Hepatocyte (in vitro differentiated cells): ENCODE measurements around the gene IKZF4. TPM values are rescaled to one million over a fixed set of nuclear protein-coding genes. Genes with fewer than 3 reads are reported as not detected.

Source experiments
- DNase-seq: peaks from one replicate; pipeline ENCODE4 v3.0.0-alpha.2; 2016; ENCODE audit warnings: low spot score
- H2AFZ ChIP-seq: fragments of 200-600 bp; sonication (generic); 2 replicates; pipeline ENCODE4 v1.6.0; 2016; ENCODE audit warnings: antibody characterized with exemption, mild to moderate bottlenecking
- H3K27ac ChIP-seq: fragments of 200-600 bp; sonication (generic); 2 replicates; pipeline ENCODE4 v1.5.1; 2016; ENCODE audit warnings: mild to moderate bottlenecking
- H3K27me3 ChIP-seq: fragments of 200-600 bp; sonication (generic); 2 replicates; pipeline ENCODE4 v1.6.1; 2016
- H3K36me3 ChIP-seq: fragments of 200-600 bp; sonication (generic); replicated peaks from 2 replicates; pipeline ENCODE4 v1.5.1; 2016; ENCODE audit warnings: low read depth; ENCODE audit not compliant: insufficient read depth
- H3K4me1 ChIP-seq: fragments of 200-600 bp; sonication (generic); 2 replicates; pipeline ENCODE4 v1.5.1; 2016; ENCODE audit warnings: mild to moderate bottlenecking, moderate library complexity; ENCODE audit not compliant: insufficient read depth
- H3K4me2 ChIP-seq: fragments of 200-600 bp; sonication (generic); 2 replicates; pipeline ENCODE4 v1.6.0; 2016
- H3K4me3 ChIP-seq: fragments of 200-600 bp; sonication (generic); 2 replicates; pipeline ENCODE4 v1.5.1; 2016; ENCODE audit warnings: mild to moderate bottlenecking
- H3K79me2 ChIP-seq: fragments of 200-600 bp; sonication (generic); 2 replicates; pipeline ENCODE4 v1.6.0; 2017; ENCODE audit warnings: mild to moderate bottlenecking
- H3K9me2 ChIP-seq: fragments of 200-600 bp; sonication (generic); replicated peaks from 2 replicates; pipeline ENCODE4 v1.6.0; 2017; ENCODE audit warnings: mild to moderate bottlenecking; ENCODE audit not compliant: insufficient read depth
- H3K9me3 ChIP-seq: fragments of 200-600 bp; sonication (generic); 2 replicates; pipeline ENCODE4 v1.5.1; 2016; ENCODE audit warnings: low read depth, mild to moderate bottlenecking
- H4K20me1 ChIP-seq: fragments of 200-600 bp; sonication (generic); 2 replicates; pipeline ENCODE4 v1.6.0; 2016; ENCODE audit warnings: mild to moderate bottlenecking; ENCODE audit not compliant: insufficient read depth, poor library complexity, severe bottlenecking
- CTCF ChIP-seq: fragments of 200-600 bp; sonication (generic); IDR thresholded peaks from 2 replicates; pipeline ENCODE4 v1.5.1; 2016; ENCODE audit warnings: antibody characterized with exemption, mild to moderate bottlenecking; ENCODE audit not compliant: poor library complexity
- EZH2 ChIP-seq: fragments of 200-600 bp; sonication (generic); IDR thresholded peaks from 2 replicates; pipeline ENCODE4 v1.6.1; 2016; ENCODE audit warnings: antibody characterized with exemption, mild to moderate bottlenecking, borderline replicate concordance
- EZH2phosphoT487 ChIP-seq: fragments of 200-600 bp; sonication (generic); IDR thresholded peaks from one replicate; pipeline ENCODE4 v1.6.1; 2018; ENCODE audit warnings: antibody characterized with exemption, mild to moderate bottlenecking, low read depth, moderate library complexity; ENCODE audit not compliant: unreplicated experiment, severe bottlenecking
- WGBS: methylation state at CpG from one replicate; pipeline ENCODE4 v1.1.6; 2016; ENCODE audit warnings: low lambda C conversion rate; ENCODE audit errors: missing lambda C conversion rate; 5-methylcytosine and 5-hydroxymethylcytosine counted together
- polyA plus RNA-seq: library from polyadenylated mRNA; unstranded; fragments of >200 nt; fragmentation: Nextera tagmentation; extraction: Ambion mirVana; gene quantifications from 2 replicates; pipeline ENCODE4 v1.2.1, GENCODE V29; 2016
- total RNA-seq: library from RNA; depleted of rRNA; stranded (reverse); fragments of >200 nt; gene quantifications from 2 replicates; pipeline ENCODE4 v1.2.3, GENCODE V29; 2014

Gene IKZF4
- total and polyA plus RNA-seq, 2 experiments from 2014 or later: 1.6 to 5.3 TPM

- Histone ChIP-seq H3K4me3 (peak overlapping the region; percentile 52), H3K9me3 (no peaks in the 10 kb centered on the region), H3K36me3 (no peaks in the 10 kb centered on the region), H3K9me2 (no peaks in the 10 kb centered on the region), H3K4me2 (peak overlapping the region; percentile 86), H3K27ac (peak overlapping the region; percentile 99), H2AFZ (no peak overlapping the region), H3K4me1 (peaks cover 7% of the 10 kb centered on the region), H4K20me1 (no peaks in the 10 kb centered on the region), H3K79me2 (peaks cover 38% of the 10 kb centered on the region), H3K27me3 (no peaks in the 10 kb centered on the region)
- TF ChIP-seq EZH2 (no peak), CTCF (no peak), EZH2phosphoT487 (no peak)
- 44% methylated on average over 6 of the region's 6 CpGs for WGBS
- DNase-seq: peak; percentile 85
These were observed 60.8 kb downstream of the IKZF4 start for GRCh38 chr12:56081393-56082347.

- TF ChIP-seq EZH2 (no peak), EZH2phosphoT487 (no peak), CTCF (no peak)
- 72% methylated on average over 2 of the region's 2 CpGs for WGBS
These were observed 61.5 kb downstream of the IKZF4 start for GRCh38 chr12:56082382-56082781.

GRCh38 chr12:56082967-56083366 lies 62.1 kb downstream of the IKZF4 start:
- WGBS: 57% methylated on average over 1 of the region's 3 CpGs
- Histone ChIP-seq H2AFZ (no peak overlapping the region), H3K27me3 (no peaks in the 10 kb centered on the region), H4K20me1 (no peaks in the 10 kb centered on the region), H3K79me2 (peaks cover 38% of the 10 kb centered on the region), H3K36me3 (no peaks in the 10 kb centered on the region), H3K4me1 (peaks cover 7% of the 10 kb centered on the region), H3K9me3 (no peaks in the 10 kb centered on the region), H3K27ac (peak overlapping the region; percentile 95), H3K4me2 (peak overlapping the region; percentile 86), H3K9me2 (no peaks in the 10 kb centered on the region), H3K4me3 (no peak overlapping the region)
- peak; percentile 25 for DNase-seq
- TF ChIP-seq CTCF (no peak), EZH2phosphoT487 (no peak), EZH2 (no peak)

More at GRCh38 chr12:56082382-56082781, 61.5 kb downstream of the IKZF4 start:
- no peak overlapping the region for H3K4me3 ChIP-seq
- no peaks in the 10 kb centered on the region for H3K9me3 ChIP-seq
- H3K4me2 ChIP-seq: peak overlapping the region; percentile 86
- no peaks in the 10 kb centered on the region for H3K36me3 ChIP-seq
- H3K4me1 ChIP-seq: peaks cover 7% of the 10 kb centered on the region
- H3K27ac ChIP-seq: peak overlapping the region; percentile 95
- peaks cover 38% of the 10 kb centered on the region for H3K79me2 ChIP-seq
- no peaks in the 10 kb centered on the region for H4K20me1 ChIP-seq
- no peaks in the 10 kb centered on the region for H3K27me3 ChIP-seq
- DNase-seq: no peak
- H3K9me2 ChIP-seq: no peaks in the 10 kb centered on the region
- H2AFZ ChIP-seq: no peak overlapping the region
